Endothelial cell of umbilical vein (primary cell): ENCODE measurements around the gene TMEM234. TPM values are rescaled to one million over a fixed set of nuclear protein-coding genes. Genes with fewer than 3 reads are reported as not detected.

ENCODE experiments used
- BruUV-seq: library from RNA; stranded (reverse); fragments of 400-500 nt; replicated peaks from 2 replicates; lab custom pipeline; 2021; lab: Mats Ljungman, UMichigan
- CTCF ChIA-PET: fragments of 300-600, 350-600 bp; sonication (Branson Sonifier 250); formaldehyde crosslinking; loops from one replicate; lab custom pipeline; 2021; ENCODE audit warnings: antibody characterized with exemption, inconsistent platforms; lab: Charles Lee
- POLR2A ChIA-PET: fragments of 300-600, 350-600 bp; sonication (Branson Sonifier 250); formaldehyde crosslinking; loops from one replicate; lab custom pipeline; 2021; ENCODE audit warnings: antibody characterized with exemption, inconsistent platforms; lab: Charles Lee
- DNase-seq: peaks from one replicate; pipeline ENCODE4 v3.0.0-alpha.2; 2011; ENCODE audit warnings: low read depth, low spot score
- FAIRE-seq: peaks from 2 replicates; lab custom pipeline; 2011; peaks lifted over from hg19 to GRCh38; lab: Jason Lieb, UNC
- H2AFZ ChIP-seq: 2 replicates; pipeline ENCODE4 v1.6.0; 2012; ENCODE audit warnings: low read depth, low read length, control low read depth, inconsistent platforms
- H3K27ac ChIP-seq: 2 replicates; pipeline ENCODE4 v1.5.1; 2011; ENCODE audit warnings: low read depth, mild to moderate bottlenecking, control low read depth, low read length, moderate library complexity; ENCODE audit not compliant: insufficient read depth
- H3K27me3 ChIP-seq, 2 experiments: 2 replicates each; pipeline versions ENCODE4 v1.6.0 to v1.6.1; 2011; ENCODE audit warnings: low read length in 2 of 2, mixed read lengths in 1 of 2; ENCODE audit not compliant: control insufficient read depth in 2 of 2, insufficient read depth in 2 of 2
- H3K36me3 ChIP-seq, 2 experiments: 2 replicates in 1 of 2; 3 replicates in 1 of 2; pipeline ENCODE4 v1.5.1; 2011; ENCODE audit warnings: low read length in 2 of 2, mild to moderate bottlenecking in 1 of 2, moderate library complexity in 1 of 2; ENCODE audit not compliant: control insufficient read depth in 2 of 2, insufficient read depth in 2 of 2; ENCODE audit errors: extremely low read depth in 1 of 2
- H3K4me1 ChIP-seq: 3 replicates; pipeline ENCODE4 v1.5.1; 2011; ENCODE audit warnings: mild to moderate bottlenecking, low read length; ENCODE audit not compliant: control insufficient read depth, insufficient read depth; ENCODE audit errors: extremely low read depth
- H3K4me2 ChIP-seq: 2 replicates; pipeline ENCODE4 v1.6.1; 2011; ENCODE audit warnings: low read length, control low read depth, mixed read lengths; ENCODE audit not compliant: insufficient read depth
- H3K4me3 ChIP-seq, 3 experiments: fragments of 200-600 bp in 1 of 3; sonication (generic), shearing (Covaris generic) in 1 of 3; replicated peaks in 1 of 3; 2 replicates each; pipeline ENCODE4 v1.5.1; 2011 to 2016; ENCODE audit warnings: control low read depth in 3 of 3, low read length in 3 of 3, mild to moderate bottlenecking in 2 of 3, inconsistent platforms in 1 of 3, low read depth in 1 of 3, moderate library complexity in 1 of 3; ENCODE audit not compliant: insufficient read depth in 1 of 3
- H3K79me2 ChIP-seq: 2 replicates; pipeline ENCODE4 v1.6.0; 2012; ENCODE audit warnings: low read length, inconsistent platforms; ENCODE audit not compliant: control insufficient read depth, insufficient read depth
- H3K9ac ChIP-seq: replicated peaks from 2 replicates; pipeline ENCODE3; 2011; ENCODE audit warnings: low read length, control low read depth; ENCODE audit not compliant: insufficient read depth; ENCODE audit errors: extremely low read depth
- H3K9me1 ChIP-seq: replicated peaks from 3 replicates; pipeline ENCODE4 v1.6.0; 2011; ENCODE audit warnings: mild to moderate bottlenecking, low read length; ENCODE audit not compliant: control insufficient read depth, insufficient read depth; ENCODE audit errors: extremely low read depth
- H3K9me3 ChIP-seq: replicated peaks from 2 replicates; pipeline ENCODE4 v1.5.1; 2012; ENCODE audit warnings: low read length, inconsistent platforms; ENCODE audit not compliant: control insufficient read depth, insufficient read depth
- H4K20me1 ChIP-seq: replicated peaks from 2 replicates; pipeline ENCODE3; 2011; ENCODE audit warnings: mild to moderate bottlenecking, low read length; ENCODE audit not compliant: control insufficient read depth, insufficient read depth; ENCODE audit errors: extremely low read depth
- FOS ChIP-seq: IDR thresholded peaks from 2 replicates; pipeline ENCODE4 v1.6.1; 2011; ENCODE audit warnings: mild to moderate bottlenecking, low read length, moderate library complexity, borderline replicate concordance; ENCODE audit not compliant: insufficient read depth
- GATA2 ChIP-seq: IDR thresholded peaks from 2 replicates; pipeline ENCODE4 v1.7.0; 2011; ENCODE audit warnings: low read depth, mild to moderate bottlenecking, moderate library complexity, mixed read lengths, low read length; ENCODE audit not compliant: insufficient read length, insufficient read depth
- MYC ChIP-seq: IDR thresholded peaks from one replicate; pipeline ENCODE4 v1.6.1; 2011; ENCODE audit warnings: mild to moderate bottlenecking, low read depth, low read length
- dilution Hi-C: fragments of 300-500 bp; cut with MboI; formaldehyde crosslinking; loops from one replicate; pipeline ENCODE4 v1.15.0; 2019; ENCODE audit warnings: low sequenced_read_pairs; ENCODE audit not compliant: extremely low pct_ligation_motif_present
- intact Hi-C: fragments of 100-400 bp; cut with micrococcal nuclease; formaldehyde crosslinking; loops from one replicate; pipeline ENCODE4 v1.10.0; 2022
- polyA plus RNA-seq, 4 experiments: library from polyadenylated mRNA; depleted of rRNA in 3 of 4; stranded (reverse) in 3 of 4; unstranded in 1 of 4; fragments of >200 nt; gene quantifications; 2 replicates each; pipeline versions ENCODE4 v1.2.1 to v1.2.3, GENCODE V29; 2011 to 2012; ENCODE audit warnings: missing spikeins in 1 of 4
- total RNA-seq: library from RNA; stranded (reverse); gene quantifications from 2 replicates; pipeline ENCODE4 v1.2.3, GENCODE V29; 2021

The TMEM234 gene
- total and polyA plus RNA-seq, 2 donors (not counting 3 experiments of a cell fraction or from before 2014, with no cell fraction given), result 20.7 to 21.3 TPM

DNA sequence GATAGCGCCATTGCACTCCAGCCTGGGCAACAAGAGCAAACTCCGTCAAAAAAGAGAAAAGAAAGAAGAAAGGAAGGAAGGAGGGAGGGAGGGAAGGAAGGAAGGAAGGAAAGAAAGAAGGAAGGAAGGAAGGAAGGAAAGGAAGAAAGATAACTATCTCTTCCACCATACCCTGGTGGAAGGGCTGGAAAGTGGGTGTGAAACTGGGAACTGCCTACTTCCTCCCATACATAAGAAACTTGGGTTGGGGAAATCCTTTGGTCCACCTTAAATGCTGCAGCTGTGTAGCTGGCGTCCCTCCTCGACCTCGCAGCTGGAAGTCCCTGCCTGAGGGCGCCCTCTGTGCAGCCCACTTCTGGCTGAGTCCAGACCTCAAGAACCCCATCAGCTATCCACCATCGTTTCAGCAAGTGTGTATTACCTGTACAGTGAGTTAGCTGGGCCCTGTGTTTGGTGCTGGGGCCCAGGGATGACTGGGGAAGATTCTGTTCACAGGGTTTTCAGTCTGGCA, 20.2 kb upstream of the TMEM234 start:
- no peaks in the 10 kb centered on the region for H4K20me1 ChIP-seq
- BruUV-seq, result no TSS peak
- no peaks in the 10 kb centered on the region for H3K79me2 ChIP-seq
- ChIA-PET CTCF (interaction anchor here (1.2 to 4.1 kb wide), 6 partner anchors 19 to 79 kb away, joined by 4 to 30 read pairs (median 4); no protein-coding TSS in a partner anchor), POLR2A (interaction anchor here (3.2 kb wide), 1 partner anchor 94 kb away, joined by 25 read pairs; the partner anchor contains the start of gene MARCKSL1)
- peaks cover 35% of the 10 kb centered on the region for H3K4me1 ChIP-seq
- intact Hi-C loops (no loop called here), dilution Hi-C loops (no loop called here)
- TF ChIP-seq GATA2, result peak; percentile 11
- no peak for TF ChIP-seq MYC
- no peaks in the 10 kb centered on the region for H3K9me3 ChIP-seq
- H2AFZ ChIP-seq, result no peak overlapping the region
- no peak overlapping the region for H3K9ac ChIP-seq
- no peaks in the 10 kb centered on the region for H3K27me3 ChIP-seq
- DNase-seq (peak; percentile 22), FAIRE-seq (peak; percentile 53)
- H3K9me1 ChIP-seq, result no peaks in the 10 kb centered on the region
- H3K4me3 ChIP-seq, result no peak overlapping the region
- H3K4me2 ChIP-seq, result no peak overlapping the region
- no peak overlapping the region for H3K27ac ChIP-seq
- H3K36me3 ChIP-seq, result no peaks in the 10 kb centered on the region

DNA sequence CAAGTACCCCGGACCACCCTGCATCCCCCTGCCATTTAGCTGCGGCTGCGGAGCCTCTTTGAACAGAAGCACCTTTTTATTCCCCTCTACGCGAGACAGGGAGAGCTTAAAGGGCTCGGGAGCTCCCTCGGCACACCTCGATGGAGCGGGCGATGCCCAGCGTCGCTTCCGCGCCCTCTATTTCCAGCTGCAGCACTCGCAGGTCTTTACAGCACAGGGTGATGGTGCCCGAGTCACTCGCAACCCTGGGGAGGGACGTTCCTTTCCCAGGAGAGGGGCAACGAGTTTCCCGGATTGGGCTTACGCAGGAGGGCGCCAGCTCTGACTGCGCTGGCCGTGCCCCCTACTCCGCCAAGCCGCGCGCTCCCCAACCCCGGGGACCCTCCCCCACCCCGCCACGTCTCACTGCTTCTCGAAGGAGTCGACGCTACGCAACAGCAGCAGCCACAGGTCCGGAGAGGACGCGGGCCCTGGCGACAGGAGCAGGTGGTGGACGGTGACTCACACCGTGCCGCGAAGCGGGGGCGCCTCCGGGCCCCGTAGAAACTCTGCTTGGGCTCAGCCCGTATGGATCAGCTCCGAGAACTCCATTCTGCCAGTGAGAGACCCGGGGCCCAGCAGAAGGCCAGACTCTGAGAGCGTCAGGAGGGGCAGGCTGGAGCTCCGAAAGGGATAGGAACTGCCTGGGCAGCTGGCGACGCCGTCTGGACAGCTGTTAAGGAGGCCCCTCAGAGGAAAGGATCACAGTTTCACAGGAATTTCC, 19.0 kb upstream of the TMEM234 start:
- Histone ChIP-seq H3K9me3 (no peaks in the 10 kb centered on the region), H3K79me2 (no peaks in the 10 kb centered on the region), H3K9ac (peak overlapping the region; percentile 68), H3K36me3 (no peaks in the 10 kb centered on the region), H3K4me2 (peak overlapping the region; percentile 88), H3K27ac (peak overlapping the region; percentile 70), H3K9me1 (no peaks in the 10 kb centered on the region), H4K20me1 (no peaks in the 10 kb centered on the region), H2AFZ (peak overlapping the region; percentile 95), H3K4me3 (peak overlapping the region; percentile 50 to 81 (median 76)), H3K27me3 (no peaks in the 10 kb centered on the region), H3K4me1 (peaks cover 28% of the 10 kb centered on the region)
- BruUV-seq, result TSS peak; percentile 23
- ChIA-PET POLR2A (interaction anchor here (0.8 to 3.2 kb wide), 7 partner anchors 9 to 100 kb away, joined by 3 to 25 read pairs (median 4); partner anchors contain the start of genes HDAC1 and MARCKSL1), CTCF (interaction anchor here (0.6 to 8.4 kb wide), 21 partner anchors 8 to 158 kb away, joined by 3 to 73 read pairs (median 4); partner anchors contain the start of genes EIF3I, FAM167B, HDAC1 and LCK)
- FAIRE-seq, result peak; percentile 52
- peak; percentile 76 for DNase-seq
- dilution Hi-C loops, result no loop called here
- TF ChIP-seq FOS (peak; percentile 54), MYC (no peak)
- intact Hi-C loops, result loop anchor here (1.0 to 2.0 kb wide), 4 partner anchors 9 to 75 kb away; partner anchors contain the start of genes EIF3I, HDAC1 and TMEM234
